ENCODE measurements around the gene RRP1.

The RRP1 gene

GRCh38 chr21:43789276-43790009 lies at the start of gene RRP1:
Gene RRP1, plus strand, starts transcription at chr21:43789577. Its CDS starts 53 bp downstream, at chr21:43789630.
- peak within 1 kb of the TSS; percentile 78 for H3K27ac ChIP-seq
- TF ChIP-seq CTCF (conservative IDR thresholded peaks at IDR 0.05) = peak; percentile 99
- TF ChIP-seq ZFX (IDR thresholded peaks at IDR 0.05) = peak; percentile 74; the same call in 1 of the 2 replicates

- H3K27ac ChIP-seq = no peak overlapping the region
- no peak for TF ChIP-seq CTCF (conservative IDR thresholded peaks at IDR 0.05)
- TF ChIP-seq ZFX (IDR thresholded peaks at IDR 0.05) = no peak
Observed at GRCh38 chr21:43739621-43740435, 49.5 kb upstream of the RRP1 start.

- H3K27ac ChIP-seq = no peak overlapping the region
- TF ChIP-seq ZFX (IDR thresholded peaks at IDR 0.05) (no peak), CTCF (conservative IDR thresholded peaks at IDR 0.05) (no peak)
Observed at GRCh38 chr21:43740497-43741156, 48.8 kb upstream of the RRP1 start.

- TF ChIP-seq ZFX (IDR thresholded peaks at IDR 0.05) (no peak), CTCF (conservative IDR thresholded peaks at IDR 0.05) (no peak)
- no peak overlapping the region for H3K27ac ChIP-seq
Observed at GRCh38 chr21:43741423-43742096, 47.8 kb upstream of the RRP1 start.

- no peak overlapping the region for H3K27ac ChIP-seq
- TF ChIP-seq ZFX (IDR thresholded peaks at IDR 0.05) = no peak
- no peak for TF ChIP-seq CTCF (conservative IDR thresholded peaks at IDR 0.05)
Observed at GRCh38 chr21:43743947-43744346, 45.4 kb upstream of the RRP1 start.

- no peak for TF ChIP-seq CTCF (conservative IDR thresholded peaks at IDR 0.05)
- no peak for TF ChIP-seq ZFX (IDR thresholded peaks at IDR 0.05)
- H3K27ac ChIP-seq = no peak overlapping the region
Observed at GRCh38 chr21:43744725-43745124, 44.7 kb upstream of the RRP1 start.

Measured in C4-2B (cell line).